Measurements from ENCODE around the gene SLC1A2.

Gene SLC1A2

DNA sequence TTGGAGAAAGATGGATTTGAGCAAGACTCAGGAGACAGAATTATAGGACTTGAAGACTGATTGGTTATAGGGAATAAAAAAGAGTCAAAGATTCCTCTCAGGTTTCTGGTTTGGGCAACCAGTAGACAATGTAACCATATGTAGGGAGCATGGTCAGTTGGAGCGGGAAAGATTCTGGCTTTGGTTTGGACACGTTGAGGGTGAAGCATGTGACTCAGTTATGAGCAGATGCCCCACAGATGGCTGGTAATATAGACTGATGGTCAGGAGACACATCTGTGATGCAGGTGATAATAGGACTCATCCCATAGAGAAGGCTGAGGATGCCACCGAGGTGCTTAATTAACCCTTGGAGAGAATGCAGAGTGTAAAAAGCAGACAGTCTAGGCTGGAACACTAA lies 148.3 kb downstream of the SLC1A2 start:
- DNase-seq (ENCODE audit: low spot score) = no peak

DNA sequence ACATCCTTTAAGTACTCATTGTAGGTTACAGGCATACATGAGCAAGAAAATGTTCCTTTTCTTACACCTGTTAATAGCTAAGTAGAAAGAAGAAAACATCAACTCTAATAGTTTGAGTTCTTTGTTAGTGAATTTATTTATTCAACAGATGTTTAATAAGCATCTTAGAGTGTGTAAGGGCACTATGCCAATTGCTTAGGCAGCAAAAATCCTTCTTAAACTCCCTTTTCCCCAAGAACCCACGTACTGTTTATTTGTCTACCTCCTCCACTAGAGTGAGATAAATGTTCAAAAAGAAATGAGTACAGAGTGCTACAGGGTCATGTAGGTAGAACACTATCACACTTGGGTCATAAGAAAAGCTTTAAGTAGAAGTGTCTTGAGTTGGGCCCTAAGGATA lies 149.0 kb downstream of the SLC1A2 start:
- DNase-seq (ENCODE audit: low spot score) = no peak

DNA sequence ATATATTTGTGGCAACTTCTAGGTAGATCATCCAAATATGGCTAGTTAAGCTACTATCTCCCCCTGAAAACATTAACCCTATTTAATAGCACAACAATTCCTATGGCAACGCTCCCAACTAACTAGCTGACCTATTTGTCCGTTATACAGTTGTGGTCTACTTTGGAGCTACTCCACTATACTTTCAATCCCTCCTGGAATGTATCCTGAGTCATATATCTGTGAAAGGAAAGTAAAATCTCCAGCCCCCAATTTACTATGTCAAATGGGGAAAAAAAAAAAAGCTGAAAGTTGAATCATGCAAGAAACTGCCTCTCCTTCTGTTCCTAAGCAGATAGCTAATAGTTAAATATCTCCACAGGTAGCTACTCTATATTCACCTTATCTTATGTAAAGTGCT lies 151.9 kb downstream of the SLC1A2 start:
- DNase-seq (ENCODE audit: low spot score) = no peak

DNA sequence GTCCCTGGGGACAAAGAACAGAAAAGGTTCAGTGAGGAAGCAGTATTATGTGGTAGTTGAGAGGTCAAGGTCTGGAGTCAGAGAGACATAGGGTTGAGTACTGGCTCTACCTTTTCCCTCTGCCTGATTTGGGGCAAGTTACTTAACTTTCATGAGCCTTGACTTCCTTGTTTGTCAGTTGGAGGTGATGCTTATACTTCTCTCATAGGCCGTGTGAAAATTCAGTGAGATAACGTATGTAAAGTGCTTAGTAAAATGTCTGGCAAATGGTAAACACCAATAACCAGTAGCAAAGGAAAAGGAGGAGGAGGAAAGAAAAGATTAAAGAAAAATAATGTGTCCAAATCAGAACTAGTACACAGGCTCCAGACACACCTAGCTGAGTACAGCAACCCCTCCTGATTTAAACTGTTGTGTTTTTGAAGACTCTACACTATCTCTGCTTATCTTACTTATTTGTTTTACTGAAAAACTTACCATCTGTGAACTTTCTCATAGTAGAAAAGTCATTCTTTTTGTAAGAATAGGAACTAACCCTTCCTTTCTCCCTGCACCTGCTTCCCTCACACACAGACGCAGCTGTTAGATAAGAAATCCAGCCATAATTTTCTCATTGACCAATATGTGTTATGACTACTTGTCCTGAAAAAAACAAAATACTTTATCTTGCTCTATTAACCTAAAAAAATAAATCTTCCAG lies 153.5 kb downstream of the SLC1A2 start:
- DNase-seq (ENCODE audit: low spot score) = no peak

DNA sequence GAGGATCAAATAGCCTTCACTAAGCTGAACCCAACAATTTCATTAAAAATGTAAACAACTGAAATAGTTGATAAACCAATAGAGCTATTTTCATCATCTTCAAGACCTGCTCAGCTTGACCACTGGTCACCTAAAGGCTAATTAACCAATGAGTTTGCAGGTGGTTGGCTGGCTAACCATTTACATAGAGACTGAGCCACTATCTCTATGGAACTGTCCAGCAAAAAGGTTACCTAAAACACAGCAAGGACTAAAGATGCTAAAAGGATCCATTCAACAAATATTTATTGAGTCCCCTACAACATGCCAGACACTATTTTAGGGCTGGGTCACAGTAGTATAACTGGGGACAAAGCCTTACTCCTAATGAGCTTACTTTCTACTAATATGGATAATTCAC lies 156.6 kb downstream of the SLC1A2 start:
- no peak for DNase-seq (ENCODE audit: low spot score)

DNA sequence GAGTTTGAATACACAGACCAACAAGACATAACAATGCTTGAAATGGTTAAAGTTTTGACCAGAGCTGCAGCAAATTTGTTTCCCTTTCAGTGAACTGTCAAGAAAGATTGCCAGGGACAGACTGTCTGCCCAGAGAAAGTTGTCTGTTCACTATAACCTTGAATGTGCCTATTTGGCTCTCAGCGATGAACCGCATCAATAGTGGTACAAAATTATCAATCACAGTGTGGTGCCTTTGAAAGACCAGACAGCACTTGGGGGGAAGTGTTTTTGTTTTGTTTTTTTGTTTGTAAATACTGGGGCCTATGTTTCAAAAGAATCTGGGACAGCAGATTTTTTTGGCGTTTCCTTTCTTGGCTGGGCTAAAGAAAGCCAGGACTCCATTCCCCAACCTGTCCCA lies 157.3 kb downstream of the SLC1A2 start:
- DNase-seq (ENCODE audit: low spot score) = no peak

- DNase-seq (ENCODE audit: low spot score) = no peak
Observed at GRCh38 chr11:35261197-35261596, 158.2 kb downstream of the SLC1A2 start.

DNA sequence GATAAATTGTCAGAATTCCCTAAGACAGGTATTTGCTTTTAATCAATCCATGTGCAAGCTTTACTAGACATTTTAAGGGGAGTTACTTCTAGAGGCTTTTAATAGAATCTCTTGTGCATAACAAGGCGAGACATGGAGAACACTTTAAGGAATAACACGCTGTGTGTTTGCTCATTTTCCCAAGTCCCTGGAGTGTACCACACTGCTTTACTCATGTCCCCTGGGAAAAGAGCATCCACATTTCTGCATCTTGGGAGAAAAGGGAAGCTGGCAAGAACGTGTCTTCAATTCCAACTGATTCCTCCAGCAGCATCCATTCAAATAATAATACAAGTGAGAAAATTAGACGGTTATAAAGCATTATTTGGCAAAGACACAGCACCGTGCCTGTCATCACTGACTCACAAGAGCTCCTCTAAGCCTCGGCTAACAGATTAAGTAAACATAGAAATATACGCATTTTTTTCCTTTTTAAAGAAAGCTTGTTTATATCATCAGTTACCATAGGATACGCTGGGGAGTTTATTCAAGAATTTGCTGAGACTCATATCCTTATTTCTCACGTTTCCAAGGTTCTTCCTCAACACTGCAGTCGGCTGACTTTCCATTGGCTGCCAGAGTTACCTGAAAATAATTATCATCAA lies 158.9 kb downstream of the SLC1A2 start:
- DNase-seq (ENCODE audit: low spot score) = no peak

DNA sequence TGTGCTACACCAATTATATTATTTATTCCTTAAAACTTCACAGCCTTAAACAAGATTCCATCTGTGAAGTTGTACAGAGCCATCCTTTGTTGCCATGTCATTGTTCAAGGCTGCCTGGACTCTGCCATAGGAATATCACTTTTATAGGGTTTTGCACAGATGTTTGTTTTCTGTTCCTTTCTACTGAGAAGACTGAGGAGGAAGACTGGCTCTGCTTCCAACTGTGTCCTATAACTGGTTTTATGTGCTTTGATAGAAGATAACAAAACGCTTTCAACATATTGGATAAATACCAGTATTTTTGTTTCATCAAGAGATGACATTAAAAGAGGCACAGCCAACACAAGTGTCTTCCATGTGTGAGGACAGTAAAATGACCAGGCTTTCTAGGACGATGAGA lies 159.8 kb downstream of the SLC1A2 start:
- DNase-seq (ENCODE audit: low spot score) = no peak

- DNase-seq (ENCODE audit: low spot score) = peak; percentile 36
Observed at GRCh38 chr11:35257281-35257680, 162.1 kb downstream of the SLC1A2 start.

DNA sequence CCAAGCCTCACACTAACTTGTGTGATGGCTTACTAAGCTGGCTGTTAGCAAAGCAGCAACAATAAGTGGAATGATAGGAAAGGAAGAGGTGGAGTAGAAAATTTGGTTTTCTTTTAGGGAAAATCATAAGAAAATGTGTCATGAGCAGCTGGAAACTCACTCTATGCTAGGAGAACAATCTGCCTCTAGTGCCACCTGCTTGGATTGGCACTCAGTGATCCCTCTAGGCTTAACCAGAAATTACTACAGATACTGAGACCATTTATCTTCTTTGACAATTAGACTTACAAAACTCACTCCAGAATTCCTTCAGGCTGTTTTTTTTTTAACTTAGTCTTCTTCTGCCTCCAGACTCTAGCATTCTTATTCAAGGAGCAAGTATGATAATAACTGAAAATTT lies 163.1 kb downstream of the SLC1A2 start:
- DNase-seq (ENCODE audit: low spot score) = no peak

DNA sequence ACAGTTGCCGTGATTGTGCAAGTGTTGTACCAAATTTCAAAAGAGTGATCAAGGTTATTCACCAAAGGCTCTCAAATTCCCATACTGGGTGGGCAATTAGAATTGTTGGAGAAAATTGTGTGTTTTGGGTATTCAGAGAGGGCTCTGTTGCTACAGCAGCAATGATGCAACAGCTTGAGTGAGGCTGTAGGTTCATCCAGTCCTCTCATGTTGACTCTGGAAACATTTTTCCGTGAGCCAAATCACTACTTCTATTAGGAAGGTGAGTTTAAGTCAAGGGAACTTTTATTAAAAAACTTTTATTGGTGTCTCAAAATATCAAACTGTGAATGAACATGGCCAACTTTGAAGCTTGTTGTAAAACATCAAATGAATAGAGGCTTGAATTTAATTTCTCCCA lies 163.8 kb downstream of the SLC1A2 start:
- no peak for DNase-seq (ENCODE audit: low spot score)

- no peak for DNase-seq (ENCODE audit: low spot score)
Observed at GRCh38 chr11:35253237-35253636, 166.1 kb downstream of the SLC1A2 start.

- no peak for DNase-seq (ENCODE audit: low spot score)
Observed at GRCh38 chr11:35250621-35251020, 168.7 kb downstream of the SLC1A2 start.

- DNase-seq (ENCODE audit: low spot score) = no peak
Observed at GRCh38 chr11:35250192-35250591, 169.2 kb downstream of the SLC1A2 start.

GRCh38 chr11:35248558-35249323 lies 170.6 kb downstream of the SLC1A2 start:
- no peak for DNase-seq (ENCODE audit: low spot score)

DNA sequence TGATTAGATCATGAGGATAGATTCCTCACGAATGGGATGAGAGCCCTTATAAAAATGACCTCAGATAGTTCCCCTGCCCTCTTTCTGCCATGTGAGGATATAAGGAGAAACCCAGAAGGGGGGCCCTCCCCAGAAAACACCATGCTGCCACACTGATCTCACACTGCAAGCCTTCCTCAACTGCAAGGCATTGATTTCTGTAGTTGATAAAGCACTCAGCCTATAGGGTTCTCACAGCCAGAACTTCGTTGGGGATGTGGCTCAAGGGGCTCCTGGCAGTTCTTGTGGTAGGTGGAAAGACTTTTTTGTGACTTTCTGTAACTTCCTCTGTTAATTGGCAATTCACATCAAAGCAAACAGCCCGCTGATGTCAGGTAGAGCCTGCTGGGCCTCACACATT lies 171.5 kb downstream of the SLC1A2 start:
- DNase-seq (ENCODE audit: low spot score) = no peak

- peak; percentile 76 for DNase-seq (ENCODE audit: low spot score)
Observed at GRCh38 chr11:35247428-35247827, 171.9 kb downstream of the SLC1A2 start.

DNA sequence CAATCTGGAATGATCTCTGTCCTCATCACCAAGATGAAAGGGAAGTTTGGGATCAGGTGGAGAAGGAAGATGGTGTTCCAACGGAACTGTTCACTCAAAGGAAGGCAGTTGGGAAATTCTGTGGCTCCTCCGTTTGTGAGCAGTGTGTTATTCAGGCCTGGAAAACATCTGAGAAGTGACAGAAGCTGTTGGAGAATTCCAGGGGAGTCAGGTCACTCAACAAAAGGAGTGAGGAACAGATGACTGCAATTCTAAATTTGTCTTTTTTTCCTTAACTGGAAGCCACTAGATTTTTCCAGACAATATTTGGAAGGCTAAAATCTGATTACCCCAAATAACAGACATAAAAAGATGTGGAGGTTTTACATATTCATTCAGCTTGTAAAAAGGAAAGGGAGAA lies 172.6 kb downstream of the SLC1A2 start:
- no peak for DNase-seq (ENCODE audit: low spot score)

DNA sequence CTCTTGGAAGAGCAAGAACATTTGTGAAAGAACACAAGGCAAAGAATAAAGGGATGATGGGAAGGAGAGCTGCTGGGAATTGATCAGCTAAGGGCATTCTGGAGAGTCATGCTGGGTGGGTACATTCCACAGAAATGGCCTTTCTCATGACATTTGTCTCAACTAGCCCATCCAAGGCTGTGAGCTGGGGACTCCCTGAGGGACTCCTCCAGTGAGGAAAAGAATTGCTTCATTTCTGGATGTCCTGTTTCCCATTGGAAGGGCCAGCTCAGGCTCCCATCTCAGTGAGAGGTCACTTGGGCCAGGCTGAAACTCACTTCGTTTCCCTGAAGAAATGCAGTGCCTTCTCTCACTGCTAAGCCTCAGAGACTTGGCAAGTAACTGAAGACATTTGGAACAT lies 173.6 kb downstream of the SLC1A2 start:
- no peak for DNase-seq (ENCODE audit: low spot score)

GRCh38 chr11:35245056-35245455 lies 174.3 kb downstream of the SLC1A2 start:
- no peak for DNase-seq (ENCODE audit: low spot score)

DNA sequence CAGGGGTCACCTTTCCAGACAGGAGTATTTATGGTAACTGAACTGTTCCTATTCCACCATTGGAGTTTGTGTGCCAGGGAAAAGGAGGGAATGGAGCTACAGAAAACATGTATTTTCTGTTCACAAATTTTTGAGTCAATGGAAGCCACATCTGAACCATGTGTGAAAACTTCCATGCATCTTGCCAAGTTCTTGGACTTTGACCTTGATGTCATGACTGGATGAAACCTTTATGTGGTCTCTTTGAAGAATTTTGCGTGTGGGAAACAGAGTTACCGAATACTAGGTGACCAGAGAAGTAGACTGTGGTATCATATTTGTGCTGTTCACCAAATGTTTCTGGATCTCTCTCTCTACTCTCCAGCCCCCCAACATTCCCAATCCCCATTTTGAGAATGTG lies 175.6 kb downstream of the SLC1A2 start:
- DNase-seq (ENCODE audit: low spot score) = no peak

Measured in CD4-positive, alpha-beta T cell treated with Interleukin-15 for 4 hours (primary cell).